ACC112 (cell line): Measurements from ENCODE around the gene TRABD2B.

Source experiments
- H2AFZ ChIP-seq: fragments of 200-600 bp; sonication (generic); one replicate; pipeline ENCODE4 v1.6.0; 2017; ENCODE audit warnings: antibody characterized with exemption, low read length; ENCODE audit not compliant: unreplicated experiment
- H3K27ac ChIP-seq: fragments of 200-600 bp; sonication (generic); 2 replicates; pipeline ENCODE4 v1.5.1; 2014; ENCODE audit warnings: low read depth, mild to moderate bottlenecking, antibody characterized with exemption, low read length, moderate library complexity
- H3K27me3 ChIP-seq: fragments of 200-600 bp; sonication (generic); 2 replicates; pipeline ENCODE4 v1.6.1; 2014; ENCODE audit warnings: mild to moderate bottlenecking, antibody characterized with exemption, low read length, moderate library complexity, mixed read lengths; ENCODE audit not compliant: insufficient read depth
- H3K36me3 ChIP-seq: fragments of 200-600 bp; sonication (generic); 2 replicates; pipeline ENCODE4 v1.6.1; 2016; ENCODE audit warnings: mild to moderate bottlenecking, antibody characterized with exemption, low read length, moderate library complexity, mixed read lengths; ENCODE audit not compliant: insufficient read depth
- H3K4me1 ChIP-seq: fragments of 200-600 bp; sonication (generic); one replicate; pipeline ENCODE4 v1.6.1; 2016; ENCODE audit warnings: low read length, mixed read lengths; ENCODE audit not compliant: insufficient read depth, unreplicated experiment, control insufficient read depth
- H3K4me3 ChIP-seq: fragments of 200-600 bp; sonication (generic); 2 replicates; pipeline ENCODE4 v1.5.1; 2014; ENCODE audit warnings: mild to moderate bottlenecking, low read depth, low read length
- H3K79me2 ChIP-seq: fragments of 200-600 bp; sonication (generic); one replicate; pipeline ENCODE4 v1.6.0; 2016; ENCODE audit warnings: low read length; ENCODE audit not compliant: control insufficient read depth, unreplicated experiment, insufficient read depth

TRABD2B gene

GRCh38 chr1:47837056-47837830 lies 159.9 kb downstream of the TRABD2B start:
- H2AFZ ChIP-seq: no peak overlapping the region
- no peaks in the 10 kb centered on the region for H3K36me3 ChIP-seq
- H3K27me3 ChIP-seq: no peaks in the 10 kb centered on the region
- no peak overlapping the region for H3K4me3 ChIP-seq
- no peak overlapping the region for H3K27ac ChIP-seq
- H3K79me2 ChIP-seq: no peaks in the 10 kb centered on the region
- H3K4me1 ChIP-seq: no peaks in the 10 kb centered on the region

GRCh38 chr1:47835409-47835808 lies 161.8 kb downstream of the TRABD2B start:
- no peak overlapping the region for H3K4me3 ChIP-seq
- H3K36me3 ChIP-seq: no peaks in the 10 kb centered on the region
- H3K79me2 ChIP-seq: no peaks in the 10 kb centered on the region
- H2AFZ ChIP-seq: no peak overlapping the region
- H3K27ac ChIP-seq: no peak overlapping the region
- H3K27me3 ChIP-seq: no peaks in the 10 kb centered on the region
- H3K4me1 ChIP-seq: no peaks in the 10 kb centered on the region

DNA sequence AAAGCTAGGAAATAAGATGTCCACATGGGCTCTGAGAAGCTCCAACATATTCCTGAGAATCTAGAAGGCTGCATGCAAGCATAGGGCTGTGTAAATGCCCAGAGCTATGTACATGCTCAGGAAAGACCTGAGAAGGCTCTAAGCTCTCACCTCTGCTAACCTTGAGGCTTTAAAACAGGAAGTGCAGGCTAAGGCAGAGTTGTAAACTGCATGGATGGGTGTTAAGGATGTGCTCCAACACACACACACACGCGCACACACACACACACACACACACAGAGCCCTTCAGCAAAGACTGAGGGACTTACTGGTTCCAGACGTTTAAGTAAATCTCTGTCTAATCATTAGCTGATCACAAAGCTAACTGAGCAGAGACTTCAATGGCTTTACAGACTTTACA lies 162.9 kb downstream of the TRABD2B start:
- no peak overlapping the region for H3K4me3 ChIP-seq
- no peaks in the 10 kb centered on the region for H3K79me2 ChIP-seq
- H2AFZ ChIP-seq: no peak overlapping the region
- H3K27ac ChIP-seq: no peak overlapping the region
- no peaks in the 10 kb centered on the region for H3K36me3 ChIP-seq
- no peaks in the 10 kb centered on the region for H3K4me1 ChIP-seq
- no peaks in the 10 kb centered on the region for H3K27me3 ChIP-seq

DNA sequence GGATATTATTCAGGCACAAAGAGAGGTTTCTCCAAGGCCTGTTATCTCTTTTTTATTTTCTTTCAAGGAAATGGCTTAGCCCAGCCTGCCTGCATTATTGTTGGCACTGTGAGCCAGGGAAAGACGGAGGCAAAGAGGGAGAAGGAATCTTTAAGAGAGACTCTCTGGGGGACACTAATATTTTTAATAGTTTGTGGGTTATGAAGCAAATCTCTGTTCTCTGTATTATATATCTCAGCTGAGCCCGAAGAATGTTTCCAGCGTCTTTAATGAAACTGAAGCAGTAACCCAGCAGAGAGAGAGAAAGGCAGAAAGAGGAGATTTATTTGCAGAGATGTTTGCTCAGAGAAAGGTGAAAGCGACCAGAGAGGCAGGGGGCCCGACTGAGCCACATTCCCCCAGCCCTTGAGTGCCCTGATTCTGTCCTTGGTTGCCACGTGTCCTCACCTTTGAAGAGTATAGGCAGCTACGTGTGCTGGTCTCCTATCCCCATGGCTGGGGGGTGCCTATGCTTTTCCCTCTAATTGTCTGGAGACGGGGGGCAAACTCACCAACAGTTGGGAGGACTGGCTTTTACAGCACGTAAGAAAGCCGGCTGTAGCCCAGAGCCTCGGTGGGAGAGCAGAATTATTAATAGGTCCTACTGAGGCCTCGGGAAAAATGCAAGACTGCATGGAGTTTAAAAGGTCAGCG lies 166.4 kb downstream of the TRABD2B start:
- no peaks in the 10 kb centered on the region for H3K27me3 ChIP-seq
- no peak overlapping the region for H3K4me3 ChIP-seq
- no peak overlapping the region for H3K27ac ChIP-seq
- no peaks in the 10 kb centered on the region for H3K36me3 ChIP-seq
- H3K4me1 ChIP-seq: no peaks in the 10 kb centered on the region
- no peaks in the 10 kb centered on the region for H3K79me2 ChIP-seq
- no peak overlapping the region for H2AFZ ChIP-seq

- H3K27me3 ChIP-seq: no peaks in the 10 kb centered on the region
- no peak overlapping the region for H2AFZ ChIP-seq
- H3K4me1 ChIP-seq: no peaks in the 10 kb centered on the region
- no peaks in the 10 kb centered on the region for H3K79me2 ChIP-seq
- H3K4me3 ChIP-seq: no peak overlapping the region
- H3K36me3 ChIP-seq: no peaks in the 10 kb centered on the region
- no peak overlapping the region for H3K27ac ChIP-seq
Measured at GRCh38 chr1:47830021-47830420, 167.2 kb downstream of the TRABD2B start.

- Histone ChIP-seq H3K4me3 (no peak overlapping the region), H2AFZ (no peak overlapping the region), H3K79me2 (no peaks in the 10 kb centered on the region), H3K27ac (no peak overlapping the region), H3K27me3 (no peaks in the 10 kb centered on the region), H3K36me3 (no peaks in the 10 kb centered on the region), H3K4me1 (no peaks in the 10 kb centered on the region)
Measured at GRCh38 chr1:47828978-47829377, 168.2 kb downstream of the TRABD2B start.

DNA sequence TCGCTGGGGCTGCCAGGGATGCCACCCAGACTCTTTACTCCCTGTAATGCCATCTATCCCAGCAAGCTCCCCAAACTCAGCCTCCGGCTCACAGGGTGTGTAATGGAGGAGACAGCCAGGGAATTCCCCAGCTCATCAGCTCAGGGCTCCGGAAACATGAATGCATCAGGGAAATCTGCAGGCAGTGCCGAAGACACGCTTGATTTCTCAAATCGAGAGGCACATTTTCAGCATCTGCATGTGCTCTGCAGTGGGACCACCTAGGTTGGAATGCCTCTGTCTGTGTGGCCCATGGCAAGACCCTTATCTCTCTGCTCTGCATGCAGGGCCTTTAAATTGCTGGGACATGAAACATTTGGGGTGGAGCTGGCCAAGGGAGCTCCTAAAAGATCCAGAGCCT lies 170.1 kb downstream of the TRABD2B start:
- Histone ChIP-seq H3K36me3 (no peaks in the 10 kb centered on the region), H3K4me3 (no peak overlapping the region), H3K27ac (no peak overlapping the region), H3K27me3 (no peaks in the 10 kb centered on the region), H2AFZ (no peak overlapping the region), H3K79me2 (no peaks in the 10 kb centered on the region), H3K4me1 (no peaks in the 10 kb centered on the region)

DNA sequence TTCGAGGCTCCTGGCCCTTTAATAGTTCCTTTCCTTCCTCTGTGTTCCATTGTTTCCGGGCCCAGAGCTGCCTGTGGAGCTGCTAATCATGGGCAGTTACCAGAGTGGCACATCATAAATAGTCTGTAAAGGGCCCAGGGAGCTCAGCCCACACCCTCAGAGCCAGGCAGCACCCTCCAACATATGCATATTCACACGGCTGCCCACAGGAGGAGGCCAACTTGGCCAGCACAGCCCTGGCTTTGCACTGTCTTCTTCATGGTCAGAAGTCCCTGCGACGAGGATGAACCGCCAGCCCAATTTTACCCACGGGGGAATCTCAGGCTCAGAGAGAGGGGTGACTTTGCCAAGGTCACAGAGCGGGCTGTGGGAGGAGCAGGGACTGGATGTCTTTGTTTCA lies 172.5 kb downstream of the TRABD2B start:
- Histone ChIP-seq H3K4me3 (no peak overlapping the region), H3K27me3 (no peaks in the 10 kb centered on the region), H3K79me2 (no peaks in the 10 kb centered on the region), H3K4me1 (no peaks in the 10 kb centered on the region), H3K27ac (no peak overlapping the region), H3K36me3 (no peaks in the 10 kb centered on the region), H2AFZ (no peak overlapping the region)

DNA sequence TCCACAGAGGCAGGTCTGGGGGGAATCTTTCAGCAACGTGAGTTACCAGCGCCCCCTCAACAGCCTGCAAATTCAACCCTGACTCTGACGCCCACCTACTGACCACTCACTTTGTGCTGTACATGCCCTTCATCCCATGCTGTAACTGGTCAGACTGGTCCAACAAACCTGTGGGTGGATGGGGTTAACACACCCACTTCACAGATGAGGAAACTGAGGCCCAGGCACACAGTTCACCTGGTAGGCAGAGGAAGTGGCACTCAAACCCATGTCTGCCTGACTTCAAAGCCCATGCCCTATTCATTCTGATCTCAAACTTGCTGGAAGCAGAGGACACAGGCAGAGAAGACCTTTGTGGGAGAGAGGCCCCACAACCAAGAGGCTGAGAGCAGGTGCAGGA lies 172.9 kb downstream of the TRABD2B start:
- Histone ChIP-seq H3K79me2 (no peaks in the 10 kb centered on the region), H3K4me1 (no peaks in the 10 kb centered on the region)

DNA sequence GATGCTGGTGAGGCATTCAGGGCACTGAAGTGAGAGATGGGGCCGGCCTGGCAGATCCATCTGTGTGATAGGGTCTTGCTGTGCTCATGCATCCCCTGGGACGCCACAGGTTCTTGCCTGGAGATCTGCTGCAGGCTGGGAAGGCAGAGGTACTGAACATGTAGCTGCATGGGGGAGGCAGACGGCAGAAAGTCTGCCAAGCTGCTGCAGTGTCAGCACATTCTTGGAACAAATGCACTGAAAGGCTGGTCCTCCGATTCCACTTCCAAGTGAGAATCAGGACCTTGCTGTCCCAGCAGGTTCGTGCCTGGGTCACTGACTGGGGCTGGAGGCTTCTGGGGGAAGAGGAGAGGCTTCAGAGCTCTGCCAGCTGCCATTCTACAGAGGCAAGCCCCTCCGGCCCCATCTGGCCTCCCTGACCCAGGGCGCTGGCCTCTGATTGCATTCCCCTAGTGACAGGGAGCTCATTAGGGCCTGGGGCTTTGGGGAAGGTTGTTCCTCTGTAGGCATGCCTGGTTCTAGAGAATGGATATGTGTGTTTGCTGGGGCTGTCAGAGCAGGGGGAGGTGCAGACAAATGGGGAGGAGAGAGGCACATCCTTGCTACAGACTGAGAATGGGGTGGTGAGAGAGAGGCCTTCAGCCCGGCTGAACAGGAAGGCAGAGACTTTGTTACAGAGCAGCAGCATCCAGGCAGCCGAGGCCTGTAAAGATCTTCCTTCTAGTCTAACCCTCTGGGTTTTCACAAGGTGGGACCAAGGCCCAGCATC lies 174.0 kb downstream of the TRABD2B start:
- H3K79me2 ChIP-seq: no peaks in the 10 kb centered on the region
- H3K4me3 ChIP-seq: no peak overlapping the region
- no peak overlapping the region for H3K27ac ChIP-seq
- no peaks in the 10 kb centered on the region for H3K27me3 ChIP-seq
- H3K4me1 ChIP-seq: no peaks in the 10 kb centered on the region
- no peak overlapping the region for H2AFZ ChIP-seq
- H3K36me3 ChIP-seq: no peaks in the 10 kb centered on the region

More for the DNA sequence above, 172.9 kb downstream of the TRABD2B start:
- Histone ChIP-seq H3K36me3 (no peaks in the 10 kb centered on the region), H3K27me3 (no peaks in the 10 kb centered on the region), H2AFZ (no peak overlapping the region), H3K27ac (no peak overlapping the region), H3K4me3 (no peak overlapping the region)
